HPDE6-E6E7 (cell line): Measurements from ENCODE around the gene ADAMTS18.
"Not testable (repeated sequence)": the region's sequence is repeated elsewhere in the genome, so short reads cannot be mapped to it uniquely, and the experiment has no call there.

Experiments
- DNase-seq: peaks from one replicate; pipeline ENCODE4 v3.0.0; 2011; ENCODE audit warnings: missing footprints; ENCODE audit errors: extremely low spot score

ADAMTS18 gene

GRCh38 chr16:77434530-77435271, at the start of gene ADAMTS18:
Gene ADAMTS18 (minus strand): TSS chr16:77435034. CDS start chr16:77434695, 339 bp downstream.
- no peak for DNase-seq

- DNase-seq: no peak
These were observed 46.0 kb upstream of the ADAMTS18 start for GRCh38 chr16:77480681-77481315.

GRCh38 chr16:77472262-77472661, 37.4 kb upstream of the ADAMTS18 start:
- no peak for DNase-seq

- no peak for DNase-seq
These were observed 36.0 kb upstream of the ADAMTS18 start for GRCh38 chr16:77470851-77471250.

- DNase-seq: no peak
These were observed 34.8 kb upstream of the ADAMTS18 start for GRCh38 chr16:77469634-77470033.

GRCh38 chr16:77468831-77469230, 34.0 kb upstream of the ADAMTS18 start:
- no peak for DNase-seq

- DNase-seq: no peak
These were observed 33.0 kb upstream of the ADAMTS18 start for GRCh38 chr16:77467821-77468335.

- DNase-seq: not testable (repeated sequence)
These were observed 28.8 kb upstream of the ADAMTS18 start for GRCh38 chr16:77463659-77464058.

GRCh38 chr16:77462894-77463293, 28.1 kb upstream of the ADAMTS18 start:
- no peak for DNase-seq

- DNase-seq: no peak
These were observed 24.9 kb upstream of the ADAMTS18 start for GRCh38 chr16:77459534-77460254.

- DNase-seq: no peak
These were observed 22.2 kb upstream of the ADAMTS18 start for GRCh38 chr16:77457046-77457445.

- no peak for DNase-seq
These were observed 17.4 kb upstream of the ADAMTS18 start for GRCh38 chr16:77452243-77452642.

GRCh38 chr16:77450790-77451487, 16.1 kb upstream of the ADAMTS18 start:
- no peak for DNase-seq

- no peak for DNase-seq
These were observed 14.4 kb upstream of the ADAMTS18 start for GRCh38 chr16:77449208-77449607.

- no peak for DNase-seq
These were observed 10.5 kb upstream of the ADAMTS18 start for GRCh38 chr16:77445324-77445723.

- no peak for DNase-seq
These were observed 9.3 kb upstream of the ADAMTS18 start for GRCh38 chr16:77444147-77444460.

GRCh38 chr16:77443357-77444146, 8.7 kb upstream of the ADAMTS18 start:
- no peak for DNase-seq

GRCh38 chr16:77442078-77442477, 7.2 kb upstream of the ADAMTS18 start:
- no peak for DNase-seq

- no peak for DNase-seq
These were observed 4.3 kb upstream of the ADAMTS18 start for GRCh38 chr16:77439106-77439505.

- DNase-seq: no peak
These were observed 3.0 kb upstream of the ADAMTS18 start for GRCh38 chr16:77437859-77438258.

- no peak for DNase-seq
These were observed 512 bp upstream of the ADAMTS18 start for GRCh38 chr16:77435272-77435820.
